Measurements from ENCODE around the gene PTPRC.

PTPRC gene

DNA sequence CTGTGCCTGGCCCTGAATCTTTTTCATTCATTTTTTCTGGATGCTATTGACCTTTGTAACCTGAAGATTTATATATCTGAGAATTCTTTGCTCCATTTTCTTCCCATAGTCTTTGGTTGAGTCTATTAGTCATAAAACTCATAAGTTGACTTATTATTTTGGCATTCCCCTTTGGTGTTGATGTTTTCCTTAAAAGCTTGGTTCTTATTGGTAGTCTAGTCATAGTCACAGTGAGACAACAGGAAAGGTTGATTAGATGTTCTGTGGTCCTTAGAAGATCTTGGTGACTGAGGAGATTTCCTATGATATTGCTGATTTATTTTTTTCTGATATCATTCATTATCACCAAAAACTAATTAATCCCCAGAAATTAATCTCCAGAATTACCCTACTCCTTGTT, 86.2 kb downstream of the PTPRC start:
- no peak overlapping the region for H3K4me3 ChIP-seq
- no peaks in the 10 kb centered on the region for H3K36me3 ChIP-seq
- intact Hi-C loops (cut with DNase I; ENCODE audit: low total_unique reads) = no loop called here
- TF ChIP-seq CTCF (IDR thresholded peaks at IDR 0.05) = no peak
- H3K27ac ChIP-seq = no peak overlapping the region
- no peak for DNase-seq
- H3K9me3 ChIP-seq = no peaks in the 10 kb centered on the region
- H3K27me3 ChIP-seq = no peaks in the 10 kb centered on the region
- no peaks in the 10 kb centered on the region for H3K4me1 ChIP-seq

GRCh38 chr1:198726455-198726854, 87.6 kb downstream of the PTPRC start:
- no peak overlapping the region for H3K4me3 ChIP-seq
- no peaks in the 10 kb centered on the region for H3K27me3 ChIP-seq
- H3K9me3 ChIP-seq = no peaks in the 10 kb centered on the region
- H3K4me1 ChIP-seq = no peaks in the 10 kb centered on the region
- no peak for TF ChIP-seq CTCF (IDR thresholded peaks at IDR 0.05)
- no peak overlapping the region for H3K27ac ChIP-seq
- intact Hi-C loops (cut with DNase I; ENCODE audit: low total_unique reads) = no loop called here
- H3K36me3 ChIP-seq = no peaks in the 10 kb centered on the region
- no peak for DNase-seq

DNA sequence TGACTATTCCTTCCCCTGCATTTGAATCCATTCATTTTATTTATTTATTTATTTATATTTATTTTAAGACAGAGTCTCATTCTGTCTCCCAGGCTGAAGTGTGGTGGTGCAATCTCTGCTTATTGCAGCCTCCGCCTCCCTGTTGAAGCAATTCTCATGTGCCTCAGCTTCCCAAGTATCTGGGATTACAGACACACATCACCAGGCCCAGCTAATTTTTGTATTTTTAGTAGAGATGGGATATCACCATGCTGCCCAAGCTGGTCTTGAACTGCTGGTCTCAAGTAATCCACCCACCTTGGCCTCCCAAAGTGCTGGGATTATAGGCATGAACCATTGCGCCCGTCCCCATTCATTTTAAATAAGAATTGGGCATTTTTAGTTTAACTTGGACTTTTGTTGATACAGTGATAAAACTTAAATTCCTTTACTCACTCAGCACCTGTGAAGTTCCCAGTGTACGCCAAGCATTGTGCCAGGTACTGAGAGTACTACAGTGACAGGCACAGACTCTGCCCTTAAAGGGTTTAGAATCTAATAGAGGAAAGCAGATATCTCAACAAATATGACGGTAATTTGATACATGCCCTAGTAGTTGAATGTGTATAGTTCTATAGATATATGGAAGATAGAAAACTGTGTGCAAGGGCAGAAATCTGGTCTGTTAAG, 90.5 kb downstream of the PTPRC start:
- H3K27ac ChIP-seq = no peak overlapping the region
- no peaks in the 10 kb centered on the region for H3K27me3 ChIP-seq
- no peak for DNase-seq
- intact Hi-C loops (cut with DNase I; ENCODE audit: low total_unique reads) = no loop called here
- H3K4me3 ChIP-seq = no peak overlapping the region
- no peaks in the 10 kb centered on the region for H3K36me3 ChIP-seq
- no peaks in the 10 kb centered on the region for H3K4me1 ChIP-seq
- TF ChIP-seq CTCF (IDR thresholded peaks at IDR 0.05) = no peak
- no peaks in the 10 kb centered on the region for H3K9me3 ChIP-seq

DNA sequence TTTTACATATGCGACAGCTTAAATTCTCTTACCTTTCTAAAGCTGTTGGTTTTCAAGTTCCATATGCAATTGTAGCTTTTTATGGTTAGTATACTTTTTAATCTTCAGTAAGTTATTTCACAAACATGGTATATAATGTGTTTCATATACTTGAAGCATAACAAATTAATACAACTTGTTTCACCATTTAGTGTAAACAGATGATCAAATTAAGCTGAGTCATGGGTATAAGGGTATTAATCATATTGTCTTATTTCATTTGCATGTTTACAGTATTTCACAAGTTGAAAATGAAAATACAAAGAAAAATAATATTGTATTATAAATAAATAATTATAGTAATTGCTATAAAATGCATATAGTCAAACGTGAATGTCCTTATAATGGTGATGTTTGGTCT, 92.1 kb downstream of the PTPRC start:
- intact Hi-C loops (cut with DNase I; ENCODE audit: low total_unique reads) = no loop called here
- TF ChIP-seq CTCF (IDR thresholded peaks at IDR 0.05) = no peak
- Histone ChIP-seq H3K4me1 (no peaks in the 10 kb centered on the region), H3K9me3 (no peaks in the 10 kb centered on the region), H3K27me3 (no peaks in the 10 kb centered on the region), H3K4me3 (no peak overlapping the region), H3K27ac (no peak overlapping the region), H3K36me3 (no peaks in the 10 kb centered on the region)
- DNase-seq = no peak

DNA sequence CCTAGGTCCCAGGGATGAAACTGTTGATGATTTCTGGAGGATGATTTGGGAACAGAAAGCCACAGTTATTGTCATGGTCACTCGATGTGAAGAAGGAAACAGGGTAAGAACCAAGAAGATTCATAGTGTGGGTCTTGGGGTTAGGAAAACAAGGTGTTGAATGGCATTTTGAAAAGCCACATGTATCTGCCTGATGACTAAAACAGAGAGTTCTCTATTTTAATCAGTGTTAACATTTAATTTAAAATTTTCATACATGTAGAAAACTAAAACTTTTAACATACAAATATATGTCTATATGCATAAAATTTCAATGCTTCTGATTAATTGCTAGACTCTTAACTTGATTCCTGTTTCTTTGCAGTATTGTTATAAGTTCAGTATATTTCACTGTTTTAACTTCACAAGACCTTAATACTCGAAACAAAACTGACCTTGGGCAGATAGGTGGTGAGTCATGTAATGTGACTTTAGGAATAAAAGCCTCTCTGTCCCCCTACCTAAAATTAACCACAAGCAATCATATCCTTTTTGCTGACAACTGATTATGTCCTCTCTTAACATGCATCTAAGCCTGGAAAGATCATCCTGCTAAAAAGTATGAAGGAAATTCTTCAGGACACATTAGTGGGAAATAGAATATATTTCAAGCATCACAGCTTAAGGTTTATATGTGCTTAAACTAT, 95.6 kb downstream of the PTPRC start:
- H3K27me3 ChIP-seq = no peaks in the 10 kb centered on the region
- no peaks in the 10 kb centered on the region for H3K9me3 ChIP-seq
- H3K27ac ChIP-seq = no peak overlapping the region
- H3K4me1 ChIP-seq = no peaks in the 10 kb centered on the region
- DNase-seq = no peak
- H3K36me3 ChIP-seq = no peaks in the 10 kb centered on the region
- intact Hi-C loops (cut with DNase I; ENCODE audit: low total_unique reads) = no loop called here
- no peak overlapping the region for H3K4me3 ChIP-seq
- no peak for TF ChIP-seq CTCF (IDR thresholded peaks at IDR 0.05)
